SIG-M5 treated with dmso at 0.1 percent for 504 hours (cell line): ENCODE data around the gene RHOG.
"Not testable (repeated sequence)": the region's sequence is repeated elsewhere in the genome, so short reads cannot be mapped to it uniquely, and the experiment has no call there.

Experiments used
- DNase-seq: peaks from one replicate; lab custom pipeline; 2025; ENCODE audit not compliant: unreplicated experiment; lab: John Stamatoyannopoulos, UW

The RHOG gene

DNA sequence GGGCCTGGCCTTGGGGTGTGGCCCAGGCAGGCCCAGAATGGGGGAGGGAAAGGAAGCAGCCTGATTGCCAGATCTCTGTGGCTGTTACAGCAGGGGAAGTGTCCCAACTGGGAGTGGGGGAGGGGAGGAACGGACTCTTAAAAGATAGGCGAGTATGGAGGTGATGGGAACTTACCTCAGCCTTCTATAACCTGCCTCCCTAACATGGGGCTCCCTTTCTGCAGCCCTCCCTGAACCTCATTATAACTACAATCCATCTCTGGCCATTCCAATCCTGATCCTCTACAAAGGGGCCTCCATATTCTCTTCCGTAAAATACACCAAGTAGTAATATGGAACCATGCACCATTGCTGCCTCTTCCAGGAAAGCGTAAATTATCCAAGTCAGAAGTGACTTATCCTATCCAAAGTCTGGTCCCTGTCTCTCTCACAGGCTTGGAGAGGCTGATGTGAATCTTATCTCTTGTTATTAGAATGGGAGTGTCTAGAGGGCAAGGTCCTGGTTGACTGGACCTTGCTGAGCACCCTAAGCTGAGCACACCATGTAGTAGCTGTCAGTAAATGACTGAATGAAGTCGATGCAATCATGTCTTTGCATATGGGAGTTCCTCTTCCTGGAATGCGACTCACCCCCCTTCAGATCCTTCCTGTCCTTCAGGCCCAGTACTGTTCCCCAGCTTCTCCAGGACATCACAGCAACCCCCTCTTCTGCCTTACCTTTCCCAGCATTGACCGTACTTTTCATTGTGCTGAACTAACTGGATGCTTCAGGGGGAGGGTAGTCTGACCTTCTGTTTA, 5.9 kb downstream of the RHOG start:
- peak; percentile 78 for DNase-seq

DNA sequence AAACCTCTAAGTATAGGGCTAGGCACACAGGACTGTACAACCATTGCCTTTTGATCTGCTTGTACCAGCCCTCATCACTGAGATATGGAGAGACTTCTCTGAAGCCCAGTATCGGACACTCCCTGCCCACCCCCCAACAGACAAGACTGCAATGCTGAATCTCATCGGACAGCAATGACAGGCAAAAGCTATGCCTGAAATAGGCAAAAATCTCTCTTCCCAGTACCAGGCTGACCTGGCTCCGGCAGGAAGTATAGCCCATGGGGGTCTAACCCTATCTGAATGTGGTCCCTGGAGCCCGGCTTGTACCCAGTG, 6.5 kb downstream of the RHOG start:
- DNase-seq: no peak

DNA sequence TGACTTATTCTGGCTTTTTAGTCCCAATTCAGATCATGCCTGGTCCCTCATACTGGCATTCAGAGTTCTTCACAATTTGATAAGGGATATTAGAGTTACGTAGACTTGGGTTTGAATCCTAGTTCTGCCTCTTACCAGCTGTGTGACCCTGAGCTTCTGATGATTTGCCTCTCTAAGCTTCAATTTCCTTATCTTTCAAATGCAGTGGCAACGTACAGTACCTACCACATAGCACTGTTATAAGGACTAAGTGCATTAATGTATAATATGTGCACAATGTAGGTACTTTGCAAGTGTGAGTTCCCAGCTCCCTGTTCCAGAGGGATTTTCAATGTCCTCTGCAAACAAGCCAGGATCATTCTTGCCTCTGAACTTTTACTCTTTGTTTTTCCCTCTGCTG, 7.3 kb downstream of the RHOG start:
- DNase-seq: no peak

DNA sequence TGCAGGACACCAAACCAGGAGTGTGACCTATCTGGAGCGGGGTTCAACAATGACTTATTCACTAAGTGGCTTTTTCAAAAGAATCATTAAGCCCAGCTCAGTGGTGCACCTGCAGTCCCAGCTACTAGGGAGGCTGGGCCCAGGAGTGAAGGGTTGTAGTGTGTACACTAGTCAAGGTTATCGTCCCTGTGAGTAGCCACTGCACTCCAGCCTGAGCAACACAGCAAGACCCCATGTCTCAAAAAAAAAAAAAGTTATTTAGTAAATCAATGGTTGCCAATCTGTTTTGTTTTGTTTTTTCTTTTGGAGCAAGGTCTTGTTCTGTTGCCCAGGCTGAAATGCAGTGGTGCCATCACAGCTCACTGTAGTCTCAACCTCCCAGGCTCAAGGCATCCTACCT, 7.9 kb downstream of the RHOG start:
- no peak for DNase-seq

DNA sequence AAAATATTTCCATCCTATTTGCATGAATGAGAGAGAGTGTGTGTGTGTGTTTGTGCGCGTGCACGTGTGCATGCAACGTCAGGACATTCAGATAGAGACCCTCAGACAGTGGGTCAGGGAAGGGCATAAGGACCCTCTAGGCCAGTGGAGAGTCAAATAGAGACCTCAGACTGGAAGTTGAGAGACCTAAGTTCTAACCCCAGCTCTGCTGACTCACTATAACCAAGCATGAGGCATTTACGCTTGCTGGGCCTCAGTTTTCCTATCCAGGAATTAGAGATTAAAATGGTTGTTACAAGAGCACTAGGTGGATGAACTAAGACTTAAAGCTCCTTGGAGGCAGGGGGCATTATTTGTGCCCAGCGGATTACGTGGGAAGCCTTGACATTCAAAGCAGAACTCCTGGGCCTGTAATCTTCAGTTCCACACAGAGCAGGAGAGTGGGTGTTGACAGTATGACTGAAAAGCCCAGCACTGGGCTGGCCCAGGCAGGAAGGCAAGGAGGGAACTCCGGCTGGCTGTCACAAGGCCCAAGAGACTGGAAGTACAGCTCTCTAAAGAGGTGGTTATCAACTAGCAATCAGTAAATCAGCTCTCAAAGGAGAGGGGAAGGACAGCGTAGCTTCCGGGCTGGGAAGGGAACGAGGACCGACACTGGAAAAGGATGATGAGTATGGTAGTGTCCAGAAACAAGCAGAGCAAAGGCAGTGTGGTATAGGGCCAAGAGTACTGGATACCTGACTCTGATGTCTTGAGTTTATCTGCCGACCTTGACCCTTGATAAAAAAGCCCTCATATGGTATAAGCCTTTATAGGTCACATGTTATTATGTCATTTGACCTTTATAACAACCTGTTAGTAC, 9.2 kb downstream of the RHOG start:
- DNase-seq: no peak

DNA sequence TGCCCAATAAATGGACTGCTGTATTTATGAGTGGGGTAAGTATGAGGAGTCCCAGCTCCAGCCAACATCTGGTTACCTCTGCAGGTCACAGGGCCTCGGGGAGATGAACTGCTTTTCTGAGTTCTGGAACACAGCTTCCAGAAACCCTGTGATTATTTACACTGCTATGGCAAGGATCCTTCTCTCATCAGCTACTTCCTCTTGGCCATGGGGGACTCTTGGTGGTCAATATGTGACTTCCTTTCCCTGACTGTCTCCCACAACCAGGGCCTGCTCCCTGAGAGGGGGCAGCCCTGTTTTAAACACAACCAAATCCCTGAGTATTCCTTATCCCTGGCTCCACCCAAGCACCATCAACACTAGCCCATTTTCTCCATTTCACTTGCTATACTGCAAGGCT, 10.0 kb downstream of the RHOG start:
- DNase-seq: no peak

DNA sequence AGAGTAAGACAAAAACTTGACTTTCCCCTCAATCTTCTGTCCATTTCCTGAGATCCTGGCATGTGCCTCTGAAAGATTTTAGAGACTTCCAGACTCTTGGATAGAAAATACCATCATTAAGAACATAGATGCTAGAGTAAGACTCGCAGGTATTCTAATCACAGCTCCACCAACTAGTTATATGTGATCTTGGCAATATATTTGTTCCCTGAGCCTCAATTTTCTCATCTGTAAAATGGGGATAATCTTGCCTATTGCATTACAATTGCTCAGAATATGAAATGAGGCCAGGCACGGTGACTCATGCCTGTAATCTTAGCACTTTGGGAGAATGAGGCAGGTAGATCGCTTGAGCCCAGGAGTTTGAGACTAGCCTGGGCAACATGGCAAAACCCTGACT, 10.7 kb downstream of the RHOG start:
- DNase-seq: no peak

DNA sequence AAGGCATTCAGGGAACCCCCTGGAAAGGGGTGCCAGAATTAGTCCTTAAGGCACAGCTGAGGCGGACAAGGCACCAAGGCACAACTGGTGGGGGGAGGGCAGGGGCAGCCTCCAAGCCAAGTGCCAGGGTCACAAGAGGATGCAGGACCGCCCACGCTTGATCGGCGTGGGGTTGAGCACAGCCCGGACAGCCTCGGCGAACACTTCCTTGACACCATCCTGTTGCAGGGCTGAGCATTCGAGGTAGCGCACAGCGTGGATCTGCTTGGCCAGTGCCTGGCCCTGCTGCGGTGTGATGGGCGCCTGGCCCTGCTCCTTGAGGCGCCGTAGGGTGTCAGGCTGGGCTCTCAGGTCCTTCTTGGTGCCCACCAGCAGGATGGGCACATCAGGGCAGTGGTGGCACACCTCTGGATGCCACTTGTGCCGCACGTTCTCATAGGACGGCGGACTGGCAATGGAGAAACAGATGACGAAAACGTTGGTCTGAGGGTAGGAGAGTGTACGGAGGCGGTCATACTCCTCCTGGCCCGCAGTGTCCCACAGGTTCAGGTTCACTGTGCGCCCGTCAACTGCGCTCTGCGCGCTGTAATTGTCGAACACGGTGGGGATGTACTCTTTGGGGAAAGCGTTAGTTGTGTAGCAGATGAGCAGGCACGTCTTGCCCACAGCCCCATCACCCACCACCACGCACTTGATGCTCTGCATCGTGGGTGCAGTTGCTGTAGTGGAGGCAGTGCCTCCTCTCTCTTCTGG, 13.1 kb downstream of the RHOG start:
- DNase-seq: no peak

DNA sequence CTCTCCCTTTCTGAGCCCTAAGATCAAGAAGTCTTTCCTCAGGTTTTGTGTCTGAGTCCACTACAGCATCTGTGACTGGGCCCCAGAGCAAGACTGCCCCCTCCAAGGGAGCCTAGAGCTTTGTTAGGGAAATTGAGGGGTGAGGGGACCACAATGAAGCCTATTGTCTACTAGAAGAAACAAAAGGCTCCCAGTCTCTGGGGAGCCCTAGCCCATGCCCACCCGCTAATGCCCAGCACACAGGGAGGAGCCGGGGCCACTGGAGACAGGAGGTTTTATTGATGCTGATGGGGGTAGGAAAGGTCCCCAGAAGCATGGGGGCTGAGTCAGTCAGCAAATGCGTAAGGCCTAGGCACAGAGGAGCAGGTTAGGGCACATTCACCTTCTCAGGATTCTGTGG, 14.0 kb downstream of the RHOG start:
- DNase-seq: no peak

DNA sequence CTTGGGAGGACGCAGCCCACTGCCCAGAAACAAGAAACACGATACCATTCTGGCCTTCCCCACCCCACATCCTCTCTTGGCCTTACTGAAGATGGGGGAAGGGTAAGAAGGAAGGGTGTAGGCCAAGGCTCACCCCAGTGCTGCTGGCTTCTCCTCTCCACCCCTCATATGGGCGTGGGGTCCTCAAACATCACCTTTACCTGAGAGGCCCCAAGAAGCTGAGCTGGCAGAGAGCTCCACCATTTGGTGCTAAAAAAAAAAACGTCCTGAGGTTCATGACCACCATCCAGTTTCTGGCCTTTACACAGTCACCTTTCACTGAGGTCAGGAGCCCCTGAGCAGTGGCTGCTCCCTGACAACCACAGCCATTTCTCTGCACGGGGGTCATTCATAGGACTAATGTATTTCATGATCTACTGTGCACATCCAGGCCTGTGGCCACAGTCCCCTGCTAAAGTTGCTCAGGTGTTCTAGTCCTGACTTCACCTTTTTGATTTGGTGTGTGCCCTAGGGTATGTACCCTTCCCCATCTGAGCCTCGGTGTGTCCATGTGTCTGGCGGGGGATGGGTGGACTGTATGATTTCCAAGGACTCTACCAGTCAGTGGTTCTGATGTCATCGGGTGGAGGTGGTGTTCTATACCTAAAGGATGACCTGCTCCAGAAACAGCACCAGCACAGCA, 15.1 kb downstream of the RHOG start:
- DNase-seq: no peak

DNA sequence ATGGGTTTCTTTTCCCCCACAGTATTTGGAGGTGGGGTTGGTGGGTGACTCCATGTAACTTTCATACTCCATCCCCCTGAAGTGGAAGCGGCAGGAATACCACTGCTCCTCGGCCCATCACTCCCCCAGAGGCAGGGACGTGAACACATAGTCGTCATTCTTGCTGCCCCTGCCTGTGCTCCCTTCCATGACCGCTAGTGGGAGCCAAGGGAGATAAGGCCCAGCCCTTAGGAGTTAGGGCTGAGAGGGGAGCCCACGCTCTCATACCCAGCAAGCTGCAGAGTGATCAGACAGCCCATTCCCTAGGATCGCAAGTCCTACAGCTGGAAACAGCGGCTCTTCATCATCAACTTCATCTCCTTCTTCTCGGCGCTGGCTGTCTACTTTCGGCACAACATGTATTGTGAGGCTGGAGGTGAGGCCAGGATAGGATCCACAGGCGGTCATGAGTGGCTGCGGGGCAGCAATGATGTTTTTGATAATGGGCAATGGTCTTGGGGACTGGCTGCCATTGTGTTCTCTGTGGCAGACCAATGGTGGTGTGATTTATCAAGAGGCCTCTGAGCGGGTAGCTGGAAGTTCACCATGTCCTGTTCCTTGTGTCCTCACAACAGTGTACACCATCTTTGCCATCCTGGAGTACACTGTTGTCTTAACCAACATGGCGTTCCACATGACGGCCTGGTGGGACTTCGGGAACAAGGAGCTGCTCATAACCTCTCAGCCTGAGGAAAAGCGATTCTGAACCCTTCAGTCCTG, 15.9 kb downstream of the RHOG start:
- DNase-seq: peak; percentile 77

DNA sequence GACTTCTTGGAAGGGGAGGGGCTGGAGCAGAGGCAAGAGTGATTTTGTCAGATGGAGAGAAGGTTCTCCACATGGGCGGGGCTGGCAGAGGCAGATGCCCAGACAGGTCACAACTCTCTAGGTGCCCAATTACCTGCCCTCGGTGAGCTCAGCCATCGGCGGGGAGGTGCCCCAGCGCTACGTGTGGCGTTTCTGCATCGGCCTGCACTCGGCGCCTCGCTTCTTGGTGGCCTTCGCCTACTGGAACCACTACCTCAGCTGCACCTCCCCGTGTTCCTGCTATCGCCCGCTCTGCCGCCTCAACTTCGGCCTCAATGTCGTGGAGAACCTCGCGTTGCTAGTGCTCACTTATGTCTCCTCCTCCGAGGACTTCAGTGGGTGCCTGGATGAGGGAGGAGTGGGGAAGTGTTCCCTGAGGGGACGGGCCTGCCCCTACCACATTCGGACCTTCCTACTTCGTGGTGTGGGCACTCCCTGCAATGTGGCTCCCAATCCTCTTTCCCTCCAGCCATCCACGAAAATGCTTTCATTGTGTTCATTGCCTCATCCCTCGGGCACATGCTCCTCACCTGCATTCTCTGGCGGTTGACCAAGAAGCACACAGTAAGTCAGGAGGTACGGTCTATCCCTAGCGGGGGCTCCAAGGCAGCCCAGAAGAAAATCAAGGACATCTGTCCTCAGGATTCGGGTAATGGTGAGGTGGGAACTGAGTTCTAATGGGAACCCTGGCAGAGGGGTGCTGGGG, 16.8 kb downstream of the RHOG start:
- DNase-seq: no peak

DNA sequence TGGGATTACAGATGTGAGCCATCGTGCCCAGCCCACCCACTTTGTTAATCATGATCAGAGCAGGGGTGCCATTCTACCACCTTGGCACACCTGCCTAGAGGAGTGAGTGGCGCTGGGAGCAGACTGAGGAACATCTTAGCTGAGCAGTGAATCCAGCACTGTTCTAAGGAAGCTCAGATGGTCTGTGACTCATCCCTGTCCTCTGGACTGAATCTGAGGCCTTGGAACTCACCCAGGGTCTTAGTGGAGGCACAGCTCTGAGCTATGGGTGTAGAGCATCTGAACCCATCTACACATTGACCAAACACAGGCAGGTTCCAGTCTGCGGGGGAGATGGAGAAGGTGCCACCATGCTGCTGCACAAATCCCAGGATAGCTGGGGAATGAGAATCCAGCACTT, 17.5 kb downstream of the RHOG start:
- no peak for DNase-seq

DNA sequence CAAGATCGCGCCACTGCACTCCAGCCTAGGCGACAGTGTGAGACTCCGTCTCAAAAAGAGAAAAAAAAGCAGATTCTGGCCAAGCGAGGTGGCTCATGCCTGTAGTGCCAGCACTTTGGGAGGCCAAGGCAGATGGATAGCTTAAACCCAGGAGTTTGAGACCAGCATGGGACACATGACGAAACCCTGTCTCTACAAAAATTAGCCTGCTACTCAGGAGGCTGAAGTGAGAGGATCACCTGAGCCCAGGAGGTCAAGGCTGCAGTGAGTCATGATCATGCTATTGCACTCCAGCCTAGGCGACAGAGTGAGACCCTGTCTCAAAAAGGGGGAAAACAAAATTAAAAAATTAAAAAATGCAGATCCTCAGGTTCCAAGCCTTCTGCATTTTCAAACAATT, 18.4 kb downstream of the RHOG start:
- no peak for DNase-seq

DNA sequence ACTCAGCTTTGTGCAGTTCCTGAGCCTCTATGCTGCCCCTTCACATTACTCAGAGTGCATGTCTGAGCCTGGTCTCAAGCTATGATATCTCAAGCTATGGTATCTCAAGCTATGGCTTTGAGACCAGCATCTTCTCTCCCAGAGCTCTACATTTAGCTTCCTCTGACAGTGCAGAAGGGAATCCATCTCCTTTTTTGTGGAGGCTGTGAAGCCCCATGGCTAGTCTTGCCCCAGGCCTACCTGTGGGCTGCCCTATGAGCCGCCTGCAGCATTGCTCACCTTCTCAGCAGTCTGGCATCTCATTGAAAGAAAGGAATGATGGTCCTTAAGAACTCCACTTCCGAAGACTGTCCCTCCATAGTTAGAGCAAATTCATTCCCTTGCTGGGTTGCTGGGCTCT, 19.8 kb downstream of the RHOG start:
- DNase-seq: no peak

DNA sequence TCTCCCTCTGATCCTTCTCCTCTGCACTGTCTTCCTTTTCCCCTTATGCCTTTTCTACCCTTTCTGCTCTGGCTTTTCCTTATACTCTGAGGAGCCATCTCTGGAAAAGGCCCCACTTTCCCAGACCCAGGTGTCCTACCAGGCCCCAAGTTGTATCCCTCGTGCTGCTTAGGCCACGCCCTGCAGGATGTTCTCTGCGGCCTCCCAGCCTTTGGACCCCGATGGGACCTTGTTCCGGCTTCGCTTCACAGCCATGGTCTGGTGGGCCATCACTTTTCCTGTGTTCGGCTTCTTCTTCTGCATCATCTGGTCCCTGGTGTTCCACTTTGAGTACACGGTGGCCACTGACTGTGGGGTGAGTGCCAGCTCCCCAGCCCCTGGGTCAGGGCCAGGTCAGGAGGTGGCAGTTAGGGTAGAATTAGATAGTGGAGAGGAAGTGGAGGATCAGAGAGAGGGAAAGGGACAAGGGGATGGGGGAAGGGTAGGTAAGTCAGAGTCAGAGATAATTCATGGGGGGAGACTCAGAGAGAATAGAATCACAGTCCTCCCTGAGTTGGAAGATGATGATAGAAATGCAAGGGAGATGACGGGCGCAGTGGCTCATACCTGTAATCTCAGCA, 23.5 kb downstream of the RHOG start:
- no peak for DNase-seq

DNA sequence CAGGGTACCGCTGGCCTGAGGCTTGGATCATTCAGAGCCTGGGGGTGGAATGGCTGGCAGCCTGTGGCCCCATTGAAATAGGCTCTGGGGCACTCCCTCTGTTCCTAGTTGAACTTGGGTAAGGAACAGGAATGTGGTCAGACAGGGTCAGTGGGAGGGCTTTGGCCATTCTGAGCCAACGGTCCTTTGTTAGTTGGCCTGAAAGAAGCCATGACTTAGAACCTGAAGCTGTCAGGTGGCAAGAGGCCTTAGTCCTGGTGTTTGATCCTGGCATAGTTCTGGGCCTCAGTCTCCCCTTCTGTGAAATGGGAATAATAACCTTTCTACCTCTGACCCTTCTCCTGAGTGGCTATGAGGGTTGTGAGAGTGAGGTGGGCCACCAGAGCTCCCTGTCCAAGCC, 24.1 kb downstream of the RHOG start:
- no peak for DNase-seq

DNA sequence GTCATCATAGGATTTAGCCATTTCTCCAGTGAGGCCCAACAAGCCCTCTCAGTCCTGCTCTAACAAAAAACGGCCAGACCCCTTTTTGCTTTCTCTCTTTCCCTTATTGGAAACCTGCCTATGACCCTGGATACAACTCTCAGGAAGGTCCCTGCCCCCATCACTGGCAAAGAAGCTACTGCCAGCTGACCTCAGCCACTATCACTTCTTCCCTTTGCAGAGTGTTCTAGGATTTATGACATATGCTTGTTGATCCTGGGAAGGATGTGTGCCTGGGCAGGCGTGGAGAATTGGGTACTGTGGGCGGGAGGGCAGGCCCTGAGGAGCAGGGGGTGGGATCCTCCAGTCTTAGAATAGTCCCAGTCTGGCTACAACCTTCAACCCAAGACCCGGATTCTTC, 24.9 kb downstream of the RHOG start:
- no peak for DNase-seq

DNA sequence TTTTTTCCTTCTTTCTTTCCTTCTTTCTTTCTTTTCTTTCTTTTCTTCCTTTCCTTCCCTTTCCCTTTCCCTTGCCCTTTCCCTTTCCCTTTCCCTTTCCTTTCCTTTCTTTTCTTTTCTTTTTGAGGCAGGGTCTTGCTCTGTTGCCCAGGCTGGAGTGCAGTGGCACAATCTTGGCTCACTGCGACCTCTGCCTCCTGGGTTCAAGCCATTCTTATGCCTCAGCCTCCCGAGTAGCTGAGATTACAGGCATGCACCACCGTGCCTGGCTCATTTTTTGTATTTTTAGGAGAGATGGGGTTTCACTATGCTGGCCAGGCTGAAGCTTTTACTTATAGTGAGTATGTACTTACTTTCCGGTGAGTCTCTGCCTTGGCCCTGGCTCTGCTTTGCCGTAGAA, 25.9 kb downstream of the RHOG start:
- not testable (repeated sequence) for DNase-seq
